ENCODE data around the gene MRPL19. TPM values are rescaled to one million over a fixed set of nuclear protein-coding genes. Genes with fewer than 3 reads are reported as not detected.

Gene MRPL19
- total RNA-seq, 1 donor from 2014 or later: 50.7 TPM

DNA sequence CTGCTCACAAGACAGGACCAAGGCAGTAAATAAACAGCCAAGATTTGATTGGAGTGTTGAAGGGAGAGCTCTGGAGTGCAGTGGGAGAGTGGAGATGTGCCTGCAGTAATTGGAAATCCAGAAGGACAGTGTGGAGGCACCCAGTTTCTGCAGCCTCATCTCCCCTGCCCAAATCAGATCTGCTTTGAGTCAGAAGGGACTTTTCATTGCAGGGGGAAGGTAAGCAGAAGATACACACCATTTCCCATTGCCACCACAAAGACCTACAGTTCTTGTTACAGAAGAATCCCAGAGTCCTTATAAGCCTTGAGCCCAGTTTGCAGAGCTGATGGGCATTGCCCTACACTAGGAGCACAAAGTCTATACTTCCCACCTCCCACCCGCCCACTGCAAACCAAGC, 91.4 kb downstream of the MRPL19 start:
- DNase-seq: no peak

Small RNA genes within 50 kb of the gene (small RNA-seq; reads per million reads assigned to genes)
- 0.12 reads per million for gene RF00012

Other genes with a start within 250 kb of the MRPL19 start
- gene EVA1A, start 85.8 kb upstream of the MRPL19 start, total RNA-seq: 1.1 TPM
- 32.6 TPM for gene GCFC2, start 64.1 kb downstream of the MRPL19 start, total RNA-seq